ENCODE results near the gene INPP1.

Gene INPP1

GRCh38 chr2:190320696-190321095, 22.7 kb upstream of the INPP1 start:
- TF ChIP-seq, protein P1, sequence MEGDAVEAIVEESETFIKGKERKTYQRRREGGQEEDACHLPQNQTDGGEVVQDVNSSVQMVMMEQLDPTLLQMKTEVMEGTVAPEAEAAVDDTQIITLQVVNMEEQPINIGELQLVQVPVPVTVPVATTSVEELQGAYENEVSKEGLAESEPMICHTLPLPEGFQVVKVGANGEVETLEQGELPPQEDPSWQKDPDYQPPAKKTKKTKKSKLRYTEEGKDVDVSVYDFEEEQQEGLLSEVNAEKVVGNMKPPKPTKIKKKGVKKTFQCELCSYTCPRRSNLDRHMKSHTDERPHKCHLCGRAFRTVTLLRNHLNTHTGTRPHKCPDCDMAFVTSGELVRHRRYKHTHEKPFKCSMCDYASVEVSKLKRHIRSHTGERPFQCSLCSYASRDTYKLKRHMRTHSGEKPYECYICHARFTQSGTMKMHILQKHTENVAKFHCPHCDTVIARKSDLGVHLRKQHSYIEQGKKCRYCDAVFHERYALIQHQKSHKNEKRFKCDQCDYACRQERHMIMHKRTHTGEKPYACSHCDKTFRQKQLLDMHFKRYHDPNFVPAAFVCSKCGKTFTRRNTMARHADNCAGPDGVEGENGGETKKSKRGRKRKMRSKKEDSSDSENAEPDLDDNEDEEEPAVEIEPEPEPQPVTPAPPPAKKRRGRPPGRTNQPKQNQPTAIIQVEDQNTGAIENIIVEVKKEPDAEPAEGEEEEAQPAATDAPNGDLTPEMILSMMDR (IDR thresholded peaks at IDR 0.05; ENCODE audit: borderline replicate concordance, insufficient read depth, low read depth, low read length): no peak
- no peak overlapping the region for H3K4me3 ChIP-seq (ENCODE audit: low read depth, low read length)

DNA sequence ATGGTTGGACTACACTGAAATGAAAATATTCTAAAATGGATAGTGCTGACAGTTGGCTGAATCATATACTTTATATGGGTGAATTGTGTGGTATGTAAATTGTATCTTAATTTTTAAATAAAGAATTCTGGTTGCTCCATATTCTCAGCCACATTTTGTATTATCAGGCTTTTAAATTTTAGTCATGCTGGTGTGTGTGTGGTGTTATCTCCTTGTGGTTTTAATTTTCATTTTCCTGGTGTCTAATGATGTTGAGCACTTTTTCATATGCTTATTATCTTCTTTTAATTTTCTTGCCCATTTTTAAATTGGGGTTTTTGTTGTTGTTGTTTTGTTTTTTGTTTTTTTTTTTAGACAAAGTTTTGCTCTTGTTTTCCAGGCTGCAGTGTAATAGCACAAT, 20.0 kb upstream of the INPP1 start:
- TF ChIP-seq, protein P1 (IDR thresholded peaks at IDR 0.05; ENCODE audit: borderline replicate concordance, insufficient read depth, low read depth, low read length): no peak
- H3K4me3 ChIP-seq (ENCODE audit: low read depth, low read length): no peak overlapping the region

DNA sequence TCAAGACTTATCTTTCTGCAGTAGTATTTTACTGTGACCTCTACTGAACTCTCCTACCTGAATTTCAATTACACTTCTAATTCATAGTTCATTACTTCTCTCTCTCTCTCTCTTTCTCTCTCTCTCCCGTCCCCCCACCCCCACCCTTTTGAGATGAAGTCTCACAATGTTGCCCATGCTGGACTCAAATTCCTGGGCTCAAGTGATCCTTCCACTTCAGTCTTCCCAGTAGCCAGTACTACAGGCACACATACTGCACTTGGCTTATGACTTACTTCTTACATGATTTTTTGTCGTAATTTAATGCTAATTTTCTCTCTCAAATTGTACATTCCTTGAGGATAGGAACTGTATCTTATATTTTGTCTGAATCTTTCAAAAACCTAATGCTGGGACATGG, 17.8 kb upstream of the INPP1 start:
- TF ChIP-seq, protein P1 (IDR thresholded peaks at IDR 0.05; ENCODE audit: borderline replicate concordance, insufficient read depth, low read depth, low read length): no peak
- no peak overlapping the region for H3K4me3 ChIP-seq (ENCODE audit: low read depth, low read length)

GRCh38 chr2:190327867-190328572, 15.4 kb upstream of the INPP1 start:
- no peak overlapping the region for H3K4me3 ChIP-seq (ENCODE audit: low read depth, low read length)
- TF ChIP-seq, protein P1 (IDR thresholded peaks at IDR 0.05; ENCODE audit: borderline replicate concordance, insufficient read depth, low read depth, low read length): no peak

- TF ChIP-seq, protein P1 (IDR thresholded peaks at IDR 0.05; ENCODE audit: borderline replicate concordance, insufficient read depth, low read depth, low read length): no peak
- no peak overlapping the region for H3K4me3 ChIP-seq (ENCODE audit: low read depth, low read length)
These were observed 14.7 kb upstream of the INPP1 start for GRCh38 chr2:190328573-190329147.

GRCh38 chr2:190333395-190333794, 10.0 kb upstream of the INPP1 start:
- TF ChIP-seq, protein P1 (IDR thresholded peaks at IDR 0.05; ENCODE audit: borderline replicate concordance, insufficient read depth, low read depth, low read length): no peak
- H3K4me3 ChIP-seq (ENCODE audit: low read depth, low read length): no peak overlapping the region

DNA sequence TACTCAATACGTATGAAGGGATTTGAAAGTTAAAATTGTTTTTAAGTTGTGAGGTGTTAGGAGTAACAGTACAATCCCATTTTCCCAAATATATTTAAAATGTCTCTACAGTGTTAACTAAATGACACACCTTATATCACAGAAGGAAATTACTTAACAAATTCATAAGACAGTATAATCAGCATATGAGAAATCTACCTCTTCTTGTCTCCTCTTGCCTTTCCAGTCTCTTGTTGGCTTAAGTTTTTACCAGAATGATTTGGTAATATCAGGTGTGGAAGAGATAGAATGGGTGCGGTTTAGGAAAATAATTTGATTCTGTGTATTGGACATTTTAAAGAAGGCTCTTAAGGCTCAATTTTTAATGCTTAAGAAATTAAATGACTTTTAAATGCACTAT, 9.5 kb upstream of the INPP1 start:
- no peak overlapping the region for H3K4me3 ChIP-seq (ENCODE audit: low read depth, low read length)
- TF ChIP-seq, protein P1 (IDR thresholded peaks at IDR 0.05; ENCODE audit: borderline replicate concordance, insufficient read depth, low read depth, low read length): no peak

All from GM12875 (cell line).